K562 (cell line): ENCODE data around the gene SIRT7. TPM values are rescaled to one million over a fixed set of nuclear protein-coding genes. Genes with fewer than 3 reads are reported as not detected.
A peak's percentile ranks its signal among the peaks of the same experiment; 100 is the strongest.

Experiments
- ATAC-seq: fragments of 200-7000 bp; cut with Tn5 transposase; 3 replicates; pipeline ENCODE4 v1.9.1; 2020; ENCODE audit warnings: moderate library complexity
- BruUV-seq: library from RNA; stranded (reverse); fragments of 400-500 nt; replicated peaks from 2 replicates; lab custom pipeline; 2021; lab: Mats Ljungman, UMichigan
- CTCF ChIA-PET: fragments of 300-600 bp; formaldehyde crosslinking; extraction: SDS; loops from one replicate; lab custom pipeline; 2021; ENCODE audit warnings: low intra/inter-chr PET ratio; lab: Yijun Ruan, JAX
- POLR2A ChIA-PET: fragments of 300-600, 350-650 bp; sonication (Branson Sonifier 250); formaldehyde crosslinking; extraction: SDS; loops from one replicate; lab custom pipeline; 2021; ENCODE audit warnings: antibody characterized with exemption, inconsistent platforms; lab: Yijun Ruan, JAX
- DNase-seq, 4 experiments: peaks; one replicate each; pipeline versions ENCODE4 v3.0.0 to v3.0.0-alpha.2; 2011 to 2018; ENCODE audit warnings: low spot score in 3 of 4, mixed read lengths in 3 of 4; ENCODE audit errors: extremely low read depth in 1 of 4
- FAIRE-seq: peaks from 2 replicates; lab custom pipeline; 2011; peaks lifted over from hg19 to GRCh38; lab: Jason Lieb, UNC
- H2AFZ ChIP-seq: 2 replicates; pipeline ENCODE4 v1.6.0; 2011; ENCODE audit warnings: low read depth, low read length, control low read depth, inconsistent platforms
- H3K27ac ChIP-seq: fragments of 200-600 bp; 3 replicates; pipeline ENCODE4 v1.8.0; 2011; ENCODE audit warnings: low read depth, mild to moderate bottlenecking, control low read depth, inconsistent platforms, low read length, moderate library complexity, mixed read lengths; ENCODE audit errors: extremely low read depth
- H3K27me3 ChIP-seq, 2 experiments: fragments of 300-600 bp in 1 of 2; 2 replicates in 1 of 2; 3 replicates in 1 of 2; pipeline versions ENCODE4 v1.6.0 to v1.8.0; 2011; ENCODE audit warnings: inconsistent platforms in 2 of 2, low read length in 2 of 2, mild to moderate bottlenecking in 1 of 2, mixed read lengths in 1 of 2, moderate library complexity in 1 of 2; ENCODE audit not compliant: control insufficient read depth in 2 of 2, insufficient read depth in 2 of 2
- H3K36me3 ChIP-seq: fragments of 300-600 bp; 3 replicates; pipeline ENCODE4 v1.8.0; 2011; ENCODE audit warnings: mild to moderate bottlenecking, low read length, inconsistent platforms; ENCODE audit not compliant: control insufficient read depth, insufficient read depth
- H3K4me1 ChIP-seq, 2 experiments: fragments of 200-600 bp in 1 of 2; replicated peaks in 1 of 2; 2 replicates in 1 of 2; 3 replicates in 1 of 2; pipeline versions ENCODE4 v1.5.1 to v1.8.0; 2011; ENCODE audit warnings: inconsistent platforms in 2 of 2, low read length in 2 of 2, mild to moderate bottlenecking in 1 of 2, mixed read lengths in 1 of 2, moderate library complexity in 1 of 2; ENCODE audit not compliant: control insufficient read depth in 2 of 2, insufficient read depth in 2 of 2
- H3K4me2 ChIP-seq: 2 replicates; pipeline ENCODE4 v1.6.1; 2011; ENCODE audit warnings: low read length, control low read depth, inconsistent platforms, mixed read lengths; ENCODE audit not compliant: insufficient read depth
- H3K4me3 ChIP-seq: fragments of 200-600 bp; sonication (generic), shearing (Covaris generic); 2 replicates; pipeline ENCODE4 v1.5.1; 2016; ENCODE audit warnings: control low read depth, inconsistent platforms
- H3K79me2 ChIP-seq: fragments of 200-600 bp; 3 replicates; pipeline ENCODE4 v1.8.0; 2011; ENCODE audit warnings: low read length, inconsistent platforms; ENCODE audit not compliant: control insufficient read depth, insufficient read depth
- H3K9ac ChIP-seq, 2 experiments: 2 replicates each; pipeline versions ENCODE4 v1.6.0 to v1.6.1; 2011; ENCODE audit warnings: low read depth in 2 of 2, low read length in 2 of 2, control low read depth in 1 of 2, inconsistent platforms in 1 of 2, mild to moderate bottlenecking in 1 of 2, mixed read lengths in 1 of 2; ENCODE audit not compliant: insufficient read depth in 1 of 2
- H3K9me1 ChIP-seq: one replicate; pipeline ENCODE4 v1.6.0; 2011; ENCODE audit warnings: inconsistent platforms, mild to moderate bottlenecking, low read length, moderate library complexity; ENCODE audit not compliant: control insufficient read depth, insufficient read depth
- H3K9me3 ChIP-seq: replicated peaks from 2 replicates; pipeline ENCODE4 v1.5.1; 2011; ENCODE audit warnings: low read depth, low read length, inconsistent platforms; ENCODE audit not compliant: control insufficient read depth, insufficient read depth
- H4K20me1 ChIP-seq: replicated peaks from 2 replicates; pipeline ENCODE4 v1.6.1; 2011; ENCODE audit warnings: low read length, inconsistent platforms, mixed read lengths; ENCODE audit not compliant: control insufficient read depth, insufficient read depth
- E2F6 ChIP-seq, 2 experiments: IDR thresholded peaks; 2 replicates each; pipeline ENCODE4 v1.6.1; 2011; ENCODE audit warnings: borderline replicate concordance in 1 of 2, control low read depth in 1 of 2, low read depth in 1 of 2, low read length in 1 of 2, mild to moderate bottlenecking in 1 of 2, mixed read lengths in 1 of 2, moderate library complexity in 1 of 2; ENCODE audit not compliant: insufficient read depth in 1 of 2, insufficient read length in 1 of 2, poor library complexity in 1 of 2, severe bottlenecking in 1 of 2; ENCODE audit errors: extremely low read depth in 1 of 2
- MEIS2 ChIP-seq: fragments of 450-650 bp; IDR thresholded peaks from 2 replicates; pipeline ENCODE4 v1.6.1; 2014; ENCODE audit warnings: mild to moderate bottlenecking; ENCODE audit not compliant: partially characterized antibody
- PATZ1 ChIP-seq: fragments of 250-450 bp; sonication (Bioruptor Pico); IDR thresholded peaks from 2 replicates; pipeline ENCODE4 v1.5.0; 2020; ENCODE audit warnings: mild to moderate bottlenecking, borderline replicate concordance
- POLR2A ChIP-seq: fragments of 450-650 bp; conservative IDR thresholded peaks from 2 replicates; pipeline ENCODE4 v1.6.1; 2016
- RAD51 ChIP-seq: fragments of 450-650 bp; IDR thresholded peaks from 2 replicates; pipeline ENCODE4 v1.7.1; 2016; ENCODE audit warnings: low read depth, mild to moderate bottlenecking, borderline replicate concordance
- SAP30 ChIP-seq: fragments of 200-600 bp; sonication (generic); IDR thresholded peaks from 2 replicates; pipeline ENCODE4 v1.6.1; 2012; ENCODE audit warnings: borderline replicate concordance, low read depth, mild to moderate bottlenecking, moderate library complexity, low read length, control low read depth, inconsistent platforms; ENCODE audit not compliant: insufficient read depth, poor library complexity, severe bottlenecking
- SUPT5H ChIP-seq: fragments of 450-650 bp; IDR thresholded peaks from 2 replicates; pipeline ENCODE4 v1.6.1; 2016
- THRAP3 ChIP-seq: fragments of 450-650 bp; IDR thresholded peaks from 2 replicates; pipeline ENCODE4 v1.6.1; 2016; ENCODE audit warnings: mild to moderate bottlenecking, inconsistent platforms, borderline replicate concordance
- ZKSCAN3 ChIP-seq: fragments of 250-450 bp; sonication (Bioruptor Pico); IDR thresholded peaks from 2 replicates; pipeline ENCODE4 v1.4.0; 2020
- ZNF23 ChIP-seq: fragments of 250-450 bp; sonication (Bioruptor Pico); IDR thresholded peaks from 2 replicates; pipeline ENCODE4 v1.4.0; 2020; ENCODE audit warnings: mild to moderate bottlenecking
- ZNF347 ChIP-seq: fragments of 450-650 bp; formaldehyde crosslinking; IDR thresholded peaks from 2 replicates; pipeline ENCODE4 v1.4.0; 2020; ENCODE audit warnings: low read depth, mild to moderate bottlenecking, moderate library complexity
- WGBS: fragments of 100-300 bp; shearing (Covaris generic); methylation state at CpG from one replicate; pipeline ENCODE4 v1.1.6; 2016; ENCODE audit warnings: low coverage, mixed read lengths; ENCODE audit not compliant: insufficient coverage; ENCODE audit errors: missing lambda C conversion rate; 5-methylcytosine and 5-hydroxymethylcytosine counted together
- in situ Hi-C: fragments of 300-500 bp; cut with MboI; formaldehyde crosslinking; loops from 4 replicates; pipeline ENCODE4 v1.15.0; 2018; ENCODE audit warnings: inconsistent platforms, mixed read lengths
- intact Hi-C: fragments of 100-400 bp; cut with micrococcal nuclease; formaldehyde crosslinking; loops from 2 replicates; pipeline ENCODE4 v1.14.2; 2022
- polyA plus RNA-seq, 8 experiments: library from polyadenylated mRNA; depleted of rRNA in 4 of 8; stranded (reverse) in 5 of 8; unstranded in 3 of 8; fragments of >200 nt; fragmentation: Nextera tagmentation in 2 of 8; fragmentation: Illumina TruSeq in 1 of 8; extraction: Ambion mirVana in 2 of 8; extraction: Trizol in 1 of 8; gene quantifications; 2 replicates each; pipeline versions ENCODE4 v1.2.1 to v1.2.3, GENCODE V29; 2011 to 2014; ENCODE audit warnings: inconsistent platforms in 1 of 8, missing spikeins in 1 of 8
- total RNA-seq, 7 experiments: library from RNA; depleted of rRNA in 6 of 7; stranded (reverse); fragments of >200 nt in 6 of 7; fragmentation: Illumina TruSeq in 2 of 7; extraction: Trizol in 2 of 7; gene quantifications; 2 replicates each; pipeline versions ENCODE4 v1.2.1 to v1.2.3, GENCODE V29; 2011 to 2021; ENCODE audit warnings: low replicate concordance in 1 of 7
- TF ChIP-seq, protein P1 (sequence below): fragments of 450-650 bp; formaldehyde crosslinking; IDR thresholded peaks from 2 replicates; pipeline ENCODE4 v1.4.0; 2022; ENCODE audit warnings: missing genetic modification characterization
- TF ChIP-seq, protein P2 (sequence below): sonication (generic); formaldehyde crosslinking; IDR thresholded peaks from 2 replicates; pipeline ENCODE4 v1.8.0; 2022; ENCODE audit warnings: mild to moderate bottlenecking, missing genetic modification reagents

The SIRT7 gene
- total and polyA plus RNA-seq, 9 of the 15 experiments (the other 6 are each of a cell fraction or from before 2014, with no cell fraction given): 1.6 to 54.8 (median 20.3) TPM

GRCh38 chr17:81920612-81921536 is 2.9 kb upstream of the SIRT7 start:
- H3K27ac ChIP-seq: peak overlapping the region; percentile 98; the same call in 2 of the 3 replicates
- TF ChIP-seq SUPT5H: peak; percentile 39; the same call in 1 of the 2 replicates
- no peak for TF ChIP-seq PATZ1
- no peak for TF ChIP-seq ZNF23
- no peak for TF ChIP-seq ZNF347 (CRISPR knock-in tag)
- no peak for TF ChIP-seq ZKSCAN3 (CRISPR knock-in tag)
- TF ChIP-seq E2F6 (IDR thresholded peaks at IDR 0.05; ENCODE audit: borderline replicate concordance in 1 of 2, extremely low read depth in 1 of 2, insufficient read depth in 1 of 2, insufficient read length in 1 of 2, low read depth in 1 of 2, low read length in 1 of 2, poor library complexity in 1 of 2, severe bottlenecking in 1 of 2): no peak
- TF ChIP-seq, protein P1, sequence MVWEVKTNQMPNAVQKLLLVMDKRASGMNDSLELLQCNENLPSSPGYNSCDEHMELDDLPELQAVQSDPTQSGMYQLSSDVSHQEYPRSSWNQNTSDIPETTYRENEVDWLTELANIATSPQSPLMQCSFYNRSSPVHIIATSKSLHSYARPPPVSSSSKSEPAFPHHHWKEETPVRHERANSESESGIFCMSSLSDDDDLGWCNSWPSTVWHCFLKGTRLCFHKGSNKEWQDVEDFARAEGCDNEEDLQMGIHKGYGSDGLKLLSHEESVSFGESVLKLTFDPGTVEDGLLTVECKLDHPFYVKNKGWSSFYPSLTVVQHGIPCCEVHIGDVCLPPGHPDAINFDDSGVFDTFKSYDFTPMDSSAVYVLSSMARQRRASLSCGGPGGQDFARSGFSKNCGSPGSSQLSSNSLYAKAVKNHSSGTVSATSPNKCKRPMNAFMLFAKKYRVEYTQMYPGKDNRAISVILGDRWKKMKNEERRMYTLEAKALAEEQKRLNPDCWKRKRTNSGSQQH (CRISPR knock-in tag): 0 out of 2 replicates have a peak, but pooled peaks have one; percentile 24
- TF ChIP-seq, protein P2, sequence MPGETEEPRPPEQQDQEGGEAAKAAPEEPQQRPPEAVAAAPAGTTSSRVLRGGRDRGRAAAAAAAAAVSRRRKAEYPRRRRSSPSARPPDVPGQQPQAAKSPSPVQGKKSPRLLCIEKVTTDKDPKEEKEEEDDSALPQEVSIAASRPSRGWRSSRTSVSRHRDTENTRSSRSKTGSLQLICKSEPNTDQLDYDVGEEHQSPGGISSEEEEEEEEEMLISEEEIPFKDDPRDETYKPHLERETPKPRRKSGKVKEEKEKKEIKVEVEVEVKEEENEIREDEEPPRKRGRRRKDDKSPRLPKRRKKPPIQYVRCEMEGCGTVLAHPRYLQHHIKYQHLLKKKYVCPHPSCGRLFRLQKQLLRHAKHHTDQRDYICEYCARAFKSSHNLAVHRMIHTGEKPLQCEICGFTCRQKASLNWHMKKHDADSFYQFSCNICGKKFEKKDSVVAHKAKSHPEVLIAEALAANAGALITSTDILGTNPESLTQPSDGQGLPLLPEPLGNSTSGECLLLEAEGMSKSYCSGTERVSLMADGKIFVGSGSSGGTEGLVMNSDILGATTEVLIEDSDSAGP (CRISPR knock-in tag): no peak
- TF ChIP-seq RAD51: no peak
- TF ChIP-seq MEIS2: no peak
- no peak for TF ChIP-seq SAP30
- TF ChIP-seq POLR2A: peak; percentile 50; the same call in 1 of the 2 replicates
- TF ChIP-seq THRAP3: no peak

More at GRCh38 chr17:81920612-81921536, 2.9 kb upstream of the SIRT7 start:
- no TSS peak for BruUV-seq
- Histone ChIP-seq H3K79me2 (peaks cover 96% of the 10 kb centered on the region), H3K4me3 (no peak overlapping the region), H3K27me3 (no peaks in the 10 kb centered on the region), H3K9me1 (peaks cover 6% of the 10 kb centered on the region), H3K36me3 (peaks cover 50% of the 10 kb centered on the region), H3K4me2 (peak overlapping the region; percentile 52), H3K9ac (peak overlapping the region; percentile 16 to 82), H4K20me1 (peaks cover 18% of the 10 kb centered on the region; the same call in 1 of the 2 replicates), H3K4me1 (peaks cover 53 to 92% of the 10 kb centered on the region in 2 experiments), H3K9me3 (no peaks in the 10 kb centered on the region), H2AFZ (no peak overlapping the region)
- intact Hi-C loops: no loop called here
- ChIA-PET CTCF (interaction anchor here (0.7 kb wide), 1 partner anchor 864 kb away, joined by 4 read pairs; no protein-coding TSS in a partner anchor), POLR2A (interaction anchor here (0.6 to 1.6 kb wide), 5 partner anchors 10 to 185 kb away, joined by 3 to 12 read pairs (median 3); partner anchors contain the start of gene PCYT2)
- WGBS: 72% methylated on average over 26 of the region's 33 CpGs
- in situ Hi-C loops: no loop called here
- DNase-seq (peak in 1 of 4 experiments; percentile 45), FAIRE-seq (no peak), ATAC-seq (no peak)
